OCI-LY3 (cell line): ENCODE data around the gene PPHLN1.

Source experiments
- H2AFZ ChIP-seq: fragments of 200-600, 300-600 bp; shearing (Covaris generic); 2 replicates; pipeline ENCODE4 v1.6.0; 2014; ENCODE audit warnings: antibody characterized with exemption, low read depth, low read length
- H3K27ac ChIP-seq: fragments of 200-600, 300-600 bp; sonication (generic); 2 replicates; pipeline ENCODE4 v1.5.1; 2014; ENCODE audit warnings: mild to moderate bottlenecking, low read length, moderate library complexity, mixed read lengths
- H3K27me3 ChIP-seq: fragments of 200-600, 300-600 bp; sonication (generic); 2 replicates; pipeline ENCODE4 v1.6.1; 2014; ENCODE audit warnings: low read depth, low read length, mixed read lengths
- H3K36me3 ChIP-seq: fragments of 200-600, 300-600 bp; sonication (generic); replicated peaks from 2 replicates; pipeline ENCODE3; 2014; ENCODE audit warnings: low read depth, low read length, mixed read lengths
- H3K4me1 ChIP-seq: fragments of 300-600, 200-600 bp; sonication (generic); 2 replicates; pipeline ENCODE4 v1.6.1; 2014; ENCODE audit warnings: low read length, mixed read lengths
- H3K4me2 ChIP-seq: fragments of 200-600, 300-600 bp; sonication (generic); 2 replicates; pipeline ENCODE4 v1.6.1; 2014; ENCODE audit warnings: low read length, mixed read lengths
- H3K4me3 ChIP-seq: fragments of 300-600, 200-600 bp; sonication (generic); 2 replicates; pipeline ENCODE4 v1.5.1; 2014; ENCODE audit warnings: antibody characterized with exemption, mild to moderate bottlenecking, low read length, moderate library complexity
- H3K79me2 ChIP-seq: fragments of 300-600, 200-600 bp; shearing (Covaris generic); 2 replicates; pipeline ENCODE4 v1.6.1; 2014; ENCODE audit warnings: mild to moderate bottlenecking, low read length, mixed read lengths
- H3K9ac ChIP-seq: fragments of 300-600, 200-600 bp; shearing (Covaris generic); 2 replicates; pipeline ENCODE4 v1.6.0; 2014; ENCODE audit warnings: mild to moderate bottlenecking, low read length, moderate library complexity
- H3K9me3 ChIP-seq: fragments of 200-600, 300-600 bp; shearing (Covaris generic); 2 replicates; pipeline ENCODE4 v1.6.1; 2014; ENCODE audit warnings: low read length, mixed read lengths; ENCODE audit not compliant: insufficient read depth
- H4K20me1 ChIP-seq: fragments of 200-600, 300-600 bp; sonication (generic); 2 replicates; pipeline ENCODE4 v1.6.1; 2016; ENCODE audit warnings: low read length, mixed read lengths; ENCODE audit not compliant: insufficient read depth
- EZH2phosphoT487 ChIP-seq: fragments of 200-600 bp; shearing (Covaris generic); IDR thresholded peaks from 2 replicates; pipeline ENCODE4 v1.6.1; 2018; ENCODE audit warnings: antibody characterized with exemption, mixed run types, low read depth
- TF ChIP-seq, protein P1 (sequence below): fragments of 200-600, 300-600 bp; sonication (generic); IDR thresholded peaks from 2 replicates; pipeline ENCODE4 v1.5.1; 2014; ENCODE audit warnings: antibody characterized with exemption, low read length, low read depth

Gene PPHLN1

DNA sequence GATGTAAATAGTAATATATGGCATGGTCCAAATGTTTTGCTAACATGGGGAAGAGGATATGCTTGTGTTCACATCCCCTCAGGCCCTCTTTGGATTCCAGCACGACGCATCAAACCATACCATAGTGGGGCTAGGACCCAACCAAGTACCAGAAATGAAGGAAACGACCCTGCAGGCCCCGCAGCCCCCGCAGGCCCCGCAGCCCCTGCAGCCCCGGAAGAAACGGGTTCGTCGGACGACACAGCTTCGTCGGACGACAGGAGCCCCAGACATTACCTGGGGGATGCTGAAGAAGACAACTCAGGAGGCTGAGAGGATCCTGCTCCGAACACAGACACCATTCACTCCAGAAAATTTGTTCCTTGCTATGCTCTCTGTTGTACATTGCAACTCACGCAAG, 119.9 kb downstream of the PPHLN1 start:
- Histone ChIP-seq H3K9ac (no peak overlapping the region), H3K4me3 (no peak overlapping the region), H3K27me3 (no peaks in the 10 kb centered on the region), H3K79me2 (no peaks in the 10 kb centered on the region), H4K20me1 (no peaks in the 10 kb centered on the region), H3K9me3 (no peaks in the 10 kb centered on the region), H3K36me3 (peaks cover 41% of the 10 kb centered on the region), H3K4me1 (peaks cover 14% of the 10 kb centered on the region), H2AFZ (no peak overlapping the region), H3K27ac (no peak overlapping the region), H3K4me2 (no peak overlapping the region)
- TF ChIP-seq EZH2phosphoT487: no peak
- TF ChIP-seq, protein P1, sequence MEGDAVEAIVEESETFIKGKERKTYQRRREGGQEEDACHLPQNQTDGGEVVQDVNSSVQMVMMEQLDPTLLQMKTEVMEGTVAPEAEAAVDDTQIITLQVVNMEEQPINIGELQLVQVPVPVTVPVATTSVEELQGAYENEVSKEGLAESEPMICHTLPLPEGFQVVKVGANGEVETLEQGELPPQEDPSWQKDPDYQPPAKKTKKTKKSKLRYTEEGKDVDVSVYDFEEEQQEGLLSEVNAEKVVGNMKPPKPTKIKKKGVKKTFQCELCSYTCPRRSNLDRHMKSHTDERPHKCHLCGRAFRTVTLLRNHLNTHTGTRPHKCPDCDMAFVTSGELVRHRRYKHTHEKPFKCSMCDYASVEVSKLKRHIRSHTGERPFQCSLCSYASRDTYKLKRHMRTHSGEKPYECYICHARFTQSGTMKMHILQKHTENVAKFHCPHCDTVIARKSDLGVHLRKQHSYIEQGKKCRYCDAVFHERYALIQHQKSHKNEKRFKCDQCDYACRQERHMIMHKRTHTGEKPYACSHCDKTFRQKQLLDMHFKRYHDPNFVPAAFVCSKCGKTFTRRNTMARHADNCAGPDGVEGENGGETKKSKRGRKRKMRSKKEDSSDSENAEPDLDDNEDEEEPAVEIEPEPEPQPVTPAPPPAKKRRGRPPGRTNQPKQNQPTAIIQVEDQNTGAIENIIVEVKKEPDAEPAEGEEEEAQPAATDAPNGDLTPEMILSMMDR: no peak

DNA sequence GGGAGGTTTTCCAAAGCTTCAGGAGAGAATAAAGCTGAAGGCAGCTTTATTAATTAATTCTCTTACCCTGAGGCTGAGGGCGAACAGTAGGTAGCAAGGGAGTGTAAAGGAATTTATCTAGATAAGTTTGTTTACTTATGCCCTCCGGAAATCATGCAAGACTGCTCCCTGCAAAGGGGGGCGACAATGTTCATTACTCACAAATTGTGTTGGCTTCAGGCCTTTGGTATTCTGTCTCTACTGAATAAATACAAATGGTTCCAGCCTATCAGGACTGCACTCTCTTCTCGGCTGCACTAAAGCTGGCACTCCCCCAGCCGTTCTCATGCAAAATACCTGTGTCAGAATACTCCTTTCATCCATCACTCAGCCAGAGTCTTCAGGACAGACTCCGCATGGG, 120.8 kb downstream of the PPHLN1 start:
- no peak overlapping the region for H3K4me3 ChIP-seq
- no peak overlapping the region for H3K4me2 ChIP-seq
- no peaks in the 10 kb centered on the region for H3K27me3 ChIP-seq
- no peaks in the 10 kb centered on the region for H3K79me2 ChIP-seq
- no peak overlapping the region for H3K9ac ChIP-seq
- H4K20me1 ChIP-seq: no peaks in the 10 kb centered on the region
- no peaks in the 10 kb centered on the region for H3K9me3 ChIP-seq
- no peak overlapping the region for H3K27ac ChIP-seq
- H3K36me3 ChIP-seq: peaks cover 41% of the 10 kb centered on the region
- peaks cover 11% of the 10 kb centered on the region for H3K4me1 ChIP-seq
- TF ChIP-seq, protein P1: no peak
- H2AFZ ChIP-seq: no peak overlapping the region

DNA sequence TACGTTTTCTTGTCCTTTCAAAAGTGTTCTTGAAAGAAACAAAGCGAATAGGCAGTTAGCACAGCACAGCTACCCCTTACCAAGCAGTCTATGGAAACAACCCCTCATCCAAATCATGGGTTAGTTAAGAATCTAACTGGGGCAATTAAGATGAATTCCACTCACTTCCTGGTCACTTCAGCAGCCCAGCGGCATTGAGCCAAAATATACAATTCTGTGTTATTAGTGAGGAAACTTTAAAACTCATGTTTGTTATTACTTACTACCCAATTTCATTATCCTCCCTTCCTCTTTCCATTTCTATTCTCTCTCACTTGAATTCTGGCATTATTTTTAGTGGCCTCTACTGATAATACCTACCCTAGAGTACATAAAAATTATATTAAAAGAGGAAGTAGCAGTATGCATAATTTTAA, 121.4 kb downstream of the PPHLN1 start:
- no peak overlapping the region for H3K27ac ChIP-seq
- H3K4me1 ChIP-seq: peaks cover 11% of the 10 kb centered on the region
- no peak overlapping the region for H3K4me2 ChIP-seq
- H3K9ac ChIP-seq: no peak overlapping the region
- TF ChIP-seq, protein P1: no peak
- TF ChIP-seq EZH2phosphoT487: no peak
- no peak overlapping the region for H2AFZ ChIP-seq
- peaks cover 37% of the 10 kb centered on the region for H3K36me3 ChIP-seq
- H3K9me3 ChIP-seq: no peaks in the 10 kb centered on the region
- H4K20me1 ChIP-seq: no peaks in the 10 kb centered on the region
- no peaks in the 10 kb centered on the region for H3K27me3 ChIP-seq
- H3K79me2 ChIP-seq: no peaks in the 10 kb centered on the region
- no peak overlapping the region for H3K4me3 ChIP-seq

DNA sequence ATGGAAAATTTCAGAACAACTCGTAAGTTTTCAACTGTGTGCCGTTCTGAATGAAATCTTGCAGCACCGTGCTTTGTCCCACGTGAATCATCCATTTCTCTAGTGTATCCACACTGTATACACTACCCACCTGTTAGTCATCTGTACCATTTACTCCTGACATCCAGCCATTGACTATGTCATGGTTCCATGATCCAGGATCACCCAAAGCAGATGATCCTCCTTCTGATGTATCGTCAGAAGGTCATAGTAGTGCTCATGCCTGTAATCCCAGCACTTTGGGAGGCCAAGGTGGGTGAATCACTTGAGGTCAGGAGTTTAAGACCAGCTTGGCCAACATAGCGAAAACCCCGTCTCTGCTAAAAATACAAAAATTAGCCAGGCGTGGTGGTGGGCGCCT, 122.9 kb downstream of the PPHLN1 start:
- Histone ChIP-seq H3K36me3 (peaks cover 31% of the 10 kb centered on the region), H3K27ac (no peak overlapping the region), H2AFZ (no peak overlapping the region), H3K9me3 (no peaks in the 10 kb centered on the region), H3K9ac (no peak overlapping the region), H3K4me2 (no peak overlapping the region), H4K20me1 (no peaks in the 10 kb centered on the region), H3K4me1 (peaks cover 11% of the 10 kb centered on the region), H3K4me3 (no peak overlapping the region), H3K27me3 (no peaks in the 10 kb centered on the region), H3K79me2 (no peaks in the 10 kb centered on the region)
- TF ChIP-seq, protein P1: no peak
- no peak for TF ChIP-seq EZH2phosphoT487
